ENCODE measurements around the gene TIGD3. TPM values are rescaled to one million over a fixed set of nuclear protein-coding genes. Genes with fewer than 3 reads are reported as not detected.

Gene TIGD3
- total and polyA plus RNA-seq, 10 of the 15 experiments (the other 5 are each of a cell fraction or from before 2014, with no cell fraction given), result 0.13 to 1.4 (median 0.57) TPM

- BruUV-seq (replicated peaks), result no TSS peak
- Histone ChIP-seq H3K9me3 (replicated peaks; ENCODE audit: control insufficient read depth, insufficient read depth, low read length) (no peaks in the 10 kb centered on the region), H3K36me3 (ENCODE audit: control insufficient read depth in 2 of 2, insufficient read depth in 2 of 2, low read length in 1 of 2) (peaks cover 0 to 5% of the 10 kb centered on the region in 2 experiments; a peak in 2 of 4 replicates), H3K4me2 (ENCODE audit: control insufficient read depth, insufficient read depth) (no peak overlapping the region), H2AFZ (ENCODE audit: control insufficient read depth, low read depth, low read length) (no peak overlapping the region), H3K79me2 (ENCODE audit: control insufficient read depth, insufficient read depth, low read length) (no peaks in the 10 kb centered on the region), H3K9ac (ENCODE audit: control insufficient read depth, insufficient read depth, low read length) (no peak overlapping the region), H3K4me3 (no peak overlapping the region), H3K27me3 (replicated peaks in 1 of 2; ENCODE audit: control insufficient read depth in 2 of 2, insufficient read depth in 2 of 2, low read length in 1 of 2) (no peaks in the 10 kb centered on the region), H3K27ac (ENCODE audit: control insufficient read depth, insufficient read depth) (no peak overlapping the region), H4K20me1 (ENCODE audit: control insufficient read depth, insufficient read depth) (no peaks in the 10 kb centered on the region), H3K4me1 (ENCODE audit: control insufficient read depth, insufficient read depth, low read length) (0 out of 2 replicates have a peak, but pooled peaks cover 3% of the 10 kb centered on the region)
- RAD21 ChIA-PET (ENCODE audit: unreplicated experiment), result no interaction called here
- POLR2A ChIA-PET, result no interaction called here
- FAIRE-seq, result no peak
- in situ Hi-C loops (cut with MboI), result no loop called here
- DNase-seq (ENCODE audit: low read depth, low spot score), result no peak
- SMC1A ChIA-PET (ENCODE audit: uncharacterized antibody, unreplicated experiment), result interaction anchor here (11.6 kb wide), 1 partner anchor 30 kb away, joined by 180 read pairs; no protein-coding TSS in a partner anchor
- TF ChIP-seq NR2C2 (IDR thresholded peaks at IDR 0.05; ENCODE audit: borderline replicate concordance, control insufficient read depth, insufficient read length, low read depth), result no peak
- peak; percentile 51; the same call in 1 of the 2 replicates for TF ChIP-seq PML (IDR thresholded peaks at IDR 0.05; ENCODE audit: low read length)
- ATAC-seq, result no peak
- 81% methylated on average over 6 of the region's 6 CpGs for WGBS (ENCODE audit: insufficient coverage, insufficient replicate concordance, low lambda C conversion rate, missing lambda C conversion rate)
- CTCF ChIA-PET, result interaction anchor here (2.4 kb wide), 1 partner anchor 32 kb away, joined by 7 read pairs; no protein-coding TSS in a partner anchor
- intact Hi-C loops (cut with micrococcal nuclease; ENCODE audit: unreplicated experiment), result no loop called here
These were observed 47.0 kb upstream of the TIGD3 start for GRCh38 chr11:65307298-65308229.

DNA sequence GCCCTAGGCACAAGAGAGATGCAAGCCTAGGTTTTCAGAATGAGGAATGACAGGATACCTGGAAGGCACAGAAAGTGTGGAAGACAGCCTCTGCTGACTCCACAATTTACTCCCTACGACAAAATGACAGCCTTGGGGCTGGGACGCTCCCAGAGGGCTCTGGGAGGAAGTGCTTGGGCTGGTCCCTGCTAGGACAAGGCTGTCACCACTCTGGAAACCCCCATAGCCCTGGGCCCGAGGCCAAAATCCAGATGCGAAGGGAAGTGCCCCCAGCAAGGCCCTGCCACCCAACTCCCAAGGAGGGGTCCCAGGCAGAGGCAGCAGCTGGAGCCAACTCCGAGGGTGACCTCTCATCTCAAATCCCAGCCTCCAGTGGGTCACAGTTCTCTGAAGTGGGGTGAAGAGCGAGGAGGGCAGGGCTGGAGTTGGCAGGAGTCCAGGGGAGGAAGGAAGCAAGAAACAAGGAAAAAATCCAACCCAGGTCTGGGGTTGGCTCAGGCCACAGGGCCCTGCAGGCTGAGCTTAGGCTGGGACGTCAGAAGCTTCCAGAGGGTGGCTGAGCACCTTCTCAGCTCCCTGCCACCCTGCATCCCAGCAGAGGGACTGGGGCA, 46.2 kb upstream of the TIGD3 start:
- POLR2A ChIA-PET, result interaction anchor here (0.5 to 1.0 kb wide), 2 partner anchors 18 to 24 kb away, joined by 3 read pairs; no protein-coding TSS in a partner anchor
- no peak for FAIRE-seq
- RAD21 ChIA-PET (ENCODE audit: unreplicated experiment), result no interaction called here
- TF ChIP-seq SPI1 (IDR thresholded peaks at IDR 0.05; ENCODE audit: borderline replicate concordance, insufficient read depth, low read depth, low read length), result peak; percentile 65; the same call in 1 of the 2 replicates
- TF ChIP-seq, protein P1, sequence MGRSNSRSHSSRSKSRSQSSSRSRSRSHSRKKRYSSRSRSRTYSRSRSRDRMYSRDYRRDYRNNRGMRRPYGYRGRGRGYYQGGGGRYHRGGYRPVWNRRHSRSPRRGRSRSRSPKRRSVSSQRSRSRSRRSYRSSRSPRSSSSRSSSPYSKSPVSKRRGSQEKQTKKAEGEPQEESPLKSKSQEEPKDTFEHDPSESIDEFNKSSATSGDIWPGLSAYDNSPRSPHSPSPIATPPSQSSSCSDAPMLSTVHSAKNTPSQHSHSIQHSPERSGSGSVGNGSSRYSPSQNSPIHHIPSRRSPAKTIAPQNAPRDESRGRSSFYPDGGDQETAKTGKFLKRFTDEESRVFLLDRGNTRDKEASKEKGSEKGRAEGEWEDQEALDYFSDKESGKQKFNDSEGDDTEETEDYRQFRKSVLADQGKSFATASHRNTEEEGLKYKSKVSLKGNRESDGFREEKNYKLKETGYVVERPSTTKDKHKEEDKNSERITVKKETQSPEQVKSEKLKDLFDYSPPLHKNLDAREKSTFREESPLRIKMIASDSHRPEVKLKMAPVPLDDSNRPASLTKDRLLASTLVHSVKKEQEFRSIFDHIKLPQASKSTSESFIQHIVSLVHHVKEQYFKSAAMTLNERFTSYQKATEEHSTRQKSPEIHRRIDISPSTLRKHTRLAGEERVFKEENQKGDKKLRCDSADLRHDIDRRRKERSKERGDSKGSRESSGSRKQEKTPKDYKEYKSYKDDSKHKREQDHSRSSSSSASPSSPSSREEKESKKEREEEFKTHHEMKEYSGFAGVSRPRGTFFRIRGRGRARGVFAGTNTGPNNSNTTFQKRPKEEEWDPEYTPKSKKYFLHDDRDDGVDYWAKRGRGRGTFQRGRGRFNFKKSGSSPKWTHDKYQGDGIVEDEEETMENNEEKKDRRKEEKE (IDR thresholded peaks at IDR 0.05), result no peak
- peak; percentile 4; the same call in 1 of the 2 replicates for TF ChIP-seq IKZF1 (conservative IDR thresholded peaks at IDR 0.05)
- TF ChIP-seq CBX5 (IDR thresholded peaks at IDR 0.05; ENCODE audit: low read depth), result no peak

More for the DNA sequence above, 46.2 kb upstream of the TIGD3 start:
- Histone ChIP-seq H3K4me1 (ENCODE audit: control insufficient read depth, insufficient read depth, low read length) (0 out of 2 replicates have a peak, but pooled peaks cover 3% of the 10 kb centered on the region), H3K79me2 (ENCODE audit: control insufficient read depth, insufficient read depth, low read length) (no peaks in the 10 kb centered on the region), H3K9me3 (replicated peaks; ENCODE audit: control insufficient read depth, insufficient read depth, low read length) (no peaks in the 10 kb centered on the region), H3K9ac (ENCODE audit: control insufficient read depth, insufficient read depth, low read length) (no peak overlapping the region), H3K27me3 (replicated peaks in 1 of 2; ENCODE audit: control insufficient read depth in 2 of 2, insufficient read depth in 2 of 2, low read length in 1 of 2) (no peaks in the 10 kb centered on the region), H3K4me2 (ENCODE audit: control insufficient read depth, insufficient read depth) (no peak overlapping the region), H2AFZ (ENCODE audit: control insufficient read depth, low read depth, low read length) (no peak overlapping the region), H3K27ac (ENCODE audit: control insufficient read depth, insufficient read depth) (no peak overlapping the region), H3K36me3 (ENCODE audit: control insufficient read depth in 2 of 2, insufficient read depth in 2 of 2, low read length in 1 of 2) (peaks cover 0 to 5% of the 10 kb centered on the region in 2 experiments; a peak in 2 of 4 replicates), H3K4me3 (no peak overlapping the region), H4K20me1 (ENCODE audit: control insufficient read depth, insufficient read depth) (no peaks in the 10 kb centered on the region)
- WGBS (ENCODE audit: insufficient coverage, insufficient replicate concordance, low lambda C conversion rate, missing lambda C conversion rate), result 35% methylated on average over 6 of the region's 7 CpGs
- ChIA-PET SMC1A (ENCODE audit: uncharacterized antibody, unreplicated experiment) (interaction anchor here (11.6 kb wide), 1 partner anchor 31 kb away, joined by 180 read pairs; no protein-coding TSS in a partner anchor), CTCF (interaction anchor here (0.8 to 1.2 kb wide), 2 partner anchors 22 to 33 kb away, joined by 3 read pairs; no protein-coding TSS in a partner anchor)
- no peak for DNase-seq (ENCODE audit: low read depth, low spot score)
- in situ Hi-C loops (cut with MboI) (no loop called here), intact Hi-C loops (cut with micrococcal nuclease; ENCODE audit: unreplicated experiment) (no loop called here)
- peak; percentile 65 for ATAC-seq
- BruUV-seq (replicated peaks), result no TSS peak
